ENCODE measurements around the gene TSPYL4.

Gene TSPYL4

GRCh38 chr6:116268589-116269293 is 14.9 kb upstream of the TSPYL4 start:
- no peak for DNase-seq

- DNase-seq, result no peak
Measured at GRCh38 chr6:116267836-116268588, 14.1 kb upstream of the TSPYL4 start.

- no peak for DNase-seq
Measured at GRCh38 chr6:116266803-116267202, 12.9 kb upstream of the TSPYL4 start.

- DNase-seq, result peak; percentile 42
Measured at GRCh38 chr6:116265041-116265829, 11.4 kb upstream of the TSPYL4 start.

- DNase-seq, result no peak
Measured at GRCh38 chr6:116263353-116263752, 9.5 kb upstream of the TSPYL4 start.

- DNase-seq, result no peak
Measured at GRCh38 chr6:116258520-116258919, 4.6 kb upstream of the TSPYL4 start.

- no peak for DNase-seq
Measured at GRCh38 chr6:116256694-116257093, 2.8 kb upstream of the TSPYL4 start.

- no peak for DNase-seq
Measured at GRCh38 chr6:116255246-116255800, 1.4 kb upstream of the TSPYL4 start.

GRCh38 chr6:116254297-116255056 is 602 bp upstream of the TSPYL4 start:
- no peak for DNase-seq

GRCh38 chr6:116253188-116253504 is 729 bp downstream of the TSPYL4 start:
- DNase-seq, result no peak

GRCh38 chr6:116251568-116252384 is 2.1 kb downstream of the TSPYL4 start:
- DNase-seq, result no peak

- no peak for DNase-seq
Measured at GRCh38 chr6:116248577-116248976, 5.3 kb downstream of the TSPYL4 start.

- DNase-seq, result no peak
Measured at GRCh38 chr6:116247285-116247684, 6.6 kb downstream of the TSPYL4 start.

GRCh38 chr6:116246089-116246488 is 7.8 kb downstream of the TSPYL4 start:
- DNase-seq, result no peak

GRCh38 chr6:116244284-116244683 is 9.6 kb downstream of the TSPYL4 start:
- DNase-seq, result no peak

- no peak for DNase-seq
Measured at GRCh38 chr6:116239856-116240255, 14.0 kb downstream of the TSPYL4 start.

- DNase-seq, result no peak
Measured at GRCh38 chr6:116239256-116239655, 14.6 kb downstream of the TSPYL4 start.

- no peak for DNase-seq
Measured at GRCh38 chr6:116238083-116238482, 15.8 kb downstream of the TSPYL4 start.

GRCh38 chr6:116234689-116235088 is 19.2 kb downstream of the TSPYL4 start:
- DNase-seq, result no peak

GRCh38 chr6:116229287-116229913 is 24.5 kb downstream of the TSPYL4 start:
- DNase-seq, result peak; percentile 44

- no peak for DNase-seq
Measured at GRCh38 chr6:116223355-116223754, 30.5 kb downstream of the TSPYL4 start.
